LNCaP clone FGC (cell line): ENCODE measurements around the gene PRKCE.
A peak's percentile ranks its signal among the peaks of the same experiment; 100 is the strongest.

Experiments used
- DNase-seq: peaks from one replicate; pipeline ENCODE4 v3.0.0-alpha.2; 2011; ENCODE audit warnings: low read depth
- H3K4me3 ChIP-seq: 2 replicates; pipeline ENCODE4 v1.5.1; 2011; ENCODE audit warnings: mild to moderate bottlenecking, low read depth, low read length, control low read depth
- TF ChIP-seq, protein P1 (sequence below): IDR thresholded peaks from 2 replicates; pipeline ENCODE4 v1.5.1; 2012; ENCODE audit warnings: mild to moderate bottlenecking; ENCODE audit not compliant: control insufficient read depth, insufficient read depth; ENCODE audit errors: extremely low read depth

PRKCE gene

DNA sequence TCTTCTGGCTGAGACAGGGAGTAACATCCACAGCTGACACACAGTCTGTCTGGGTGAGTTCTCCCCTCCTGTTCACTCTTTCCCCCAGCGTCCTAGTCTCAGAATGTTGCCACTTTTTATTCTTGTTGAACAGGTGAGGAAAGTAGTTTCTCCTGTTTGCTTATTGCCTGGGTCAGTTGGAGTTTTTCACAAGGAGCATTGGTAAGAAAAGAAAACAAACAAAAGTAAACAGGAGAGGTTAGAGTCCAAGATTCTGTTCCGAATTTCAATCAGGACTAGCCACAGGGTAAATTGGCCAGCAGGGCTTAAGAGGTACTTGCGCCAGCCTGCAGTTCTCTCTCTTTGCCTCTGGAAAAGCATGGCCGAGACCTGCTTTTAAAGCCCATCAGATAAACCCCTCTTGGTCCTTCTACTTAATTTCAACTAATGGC is 390.7 kb downstream of the PRKCE start:
- DNase-seq = peak; percentile 85
- TF ChIP-seq, protein P1, sequence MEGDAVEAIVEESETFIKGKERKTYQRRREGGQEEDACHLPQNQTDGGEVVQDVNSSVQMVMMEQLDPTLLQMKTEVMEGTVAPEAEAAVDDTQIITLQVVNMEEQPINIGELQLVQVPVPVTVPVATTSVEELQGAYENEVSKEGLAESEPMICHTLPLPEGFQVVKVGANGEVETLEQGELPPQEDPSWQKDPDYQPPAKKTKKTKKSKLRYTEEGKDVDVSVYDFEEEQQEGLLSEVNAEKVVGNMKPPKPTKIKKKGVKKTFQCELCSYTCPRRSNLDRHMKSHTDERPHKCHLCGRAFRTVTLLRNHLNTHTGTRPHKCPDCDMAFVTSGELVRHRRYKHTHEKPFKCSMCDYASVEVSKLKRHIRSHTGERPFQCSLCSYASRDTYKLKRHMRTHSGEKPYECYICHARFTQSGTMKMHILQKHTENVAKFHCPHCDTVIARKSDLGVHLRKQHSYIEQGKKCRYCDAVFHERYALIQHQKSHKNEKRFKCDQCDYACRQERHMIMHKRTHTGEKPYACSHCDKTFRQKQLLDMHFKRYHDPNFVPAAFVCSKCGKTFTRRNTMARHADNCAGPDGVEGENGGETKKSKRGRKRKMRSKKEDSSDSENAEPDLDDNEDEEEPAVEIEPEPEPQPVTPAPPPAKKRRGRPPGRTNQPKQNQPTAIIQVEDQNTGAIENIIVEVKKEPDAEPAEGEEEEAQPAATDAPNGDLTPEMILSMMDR = no peak

DNA sequence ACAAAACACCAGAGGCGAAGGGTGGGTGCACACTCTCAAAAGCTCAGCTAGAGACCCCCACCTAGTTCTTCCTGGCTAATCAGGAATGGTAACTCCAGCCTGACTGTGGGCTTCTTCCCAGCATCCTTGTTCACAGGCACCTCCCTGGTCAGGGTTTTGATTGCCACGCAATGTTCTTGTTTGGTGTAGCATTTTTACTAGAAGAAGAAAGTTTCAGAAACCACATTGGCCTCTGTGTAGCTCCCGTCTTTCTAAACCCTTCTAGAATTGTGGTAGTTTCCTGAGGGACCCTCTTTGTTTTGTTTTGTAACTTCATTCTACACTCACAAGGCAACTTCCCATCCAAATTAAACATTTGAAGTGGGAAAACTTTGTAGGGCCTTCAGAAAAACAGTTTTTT is 391.2 kb downstream of the PRKCE start:
- TF ChIP-seq, protein P1 = no peak
- no peak overlapping the region for H3K4me3 ChIP-seq
- DNase-seq = no peak

More for the DNA sequence above, 390.7 kb downstream of the PRKCE start:
- peak overlapping the region; percentile 19; the same call in 1 of the 2 replicates for H3K4me3 ChIP-seq

DNA sequence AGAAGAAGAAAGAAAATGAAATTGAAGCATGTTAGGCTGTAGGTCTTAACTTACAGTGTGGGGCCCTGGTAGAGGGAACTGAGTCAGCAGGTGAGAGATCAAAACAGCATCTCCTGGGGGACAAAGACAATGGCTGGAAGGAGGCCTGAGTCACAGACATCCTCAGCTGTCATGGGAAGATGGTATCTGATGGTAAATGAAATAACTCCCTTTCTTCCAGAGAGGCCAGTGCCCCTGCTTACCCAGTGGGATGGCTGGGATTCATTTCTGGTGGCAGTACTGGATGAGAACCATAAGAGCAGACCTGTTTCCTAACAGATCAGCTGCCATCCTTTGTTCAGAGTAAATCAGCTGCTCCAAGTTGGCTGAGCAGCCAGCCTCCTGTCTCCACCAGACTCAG is 394.4 kb downstream of the PRKCE start:
- no peak for DNase-seq
- TF ChIP-seq, protein P1 = no peak
- H3K4me3 ChIP-seq = no peak overlapping the region

DNA sequence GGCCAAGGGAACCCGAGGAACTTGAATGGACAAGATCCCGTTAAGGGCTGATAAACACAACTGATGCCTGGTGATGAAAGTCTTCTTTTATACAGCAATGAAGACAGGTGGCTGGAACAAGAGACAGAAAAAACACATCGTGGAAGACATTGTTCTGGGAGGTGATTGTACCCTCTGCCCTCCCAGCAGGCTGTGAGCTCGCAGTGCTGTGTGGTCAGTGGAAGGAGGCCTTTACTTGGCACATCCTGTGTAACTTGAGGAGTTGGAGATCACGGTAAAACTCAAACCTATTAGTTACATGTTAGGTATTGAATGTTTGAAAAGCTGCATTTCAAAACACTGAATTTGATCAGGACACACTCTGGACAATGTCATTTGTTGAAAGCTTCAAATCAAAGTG is 395.8 kb downstream of the PRKCE start:
- H3K4me3 ChIP-seq = no peak overlapping the region
- no peak for DNase-seq
- TF ChIP-seq, protein P1 = no peak

DNA sequence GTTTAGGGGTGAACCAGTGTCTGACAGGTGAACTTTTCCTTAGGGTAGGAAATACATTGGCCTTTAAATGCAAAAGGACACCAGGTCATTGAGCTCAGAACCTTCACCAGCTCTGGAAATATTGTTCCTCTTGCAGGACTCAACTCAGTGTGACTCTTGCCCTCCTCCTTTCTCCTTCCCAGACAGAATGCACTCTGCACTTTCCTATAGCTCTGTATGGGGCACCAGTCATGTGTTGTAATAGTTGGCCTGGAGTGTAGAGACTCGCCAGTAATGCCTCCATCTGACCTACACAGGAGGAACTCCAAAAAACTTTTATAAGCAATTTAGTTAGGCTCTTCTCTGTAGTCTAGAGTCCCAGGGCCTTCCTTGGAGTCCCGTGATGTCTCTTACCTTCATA is 397.2 kb downstream of the PRKCE start:
- TF ChIP-seq, protein P1 = no peak
- no peak overlapping the region for H3K4me3 ChIP-seq
- no peak for DNase-seq

DNA sequence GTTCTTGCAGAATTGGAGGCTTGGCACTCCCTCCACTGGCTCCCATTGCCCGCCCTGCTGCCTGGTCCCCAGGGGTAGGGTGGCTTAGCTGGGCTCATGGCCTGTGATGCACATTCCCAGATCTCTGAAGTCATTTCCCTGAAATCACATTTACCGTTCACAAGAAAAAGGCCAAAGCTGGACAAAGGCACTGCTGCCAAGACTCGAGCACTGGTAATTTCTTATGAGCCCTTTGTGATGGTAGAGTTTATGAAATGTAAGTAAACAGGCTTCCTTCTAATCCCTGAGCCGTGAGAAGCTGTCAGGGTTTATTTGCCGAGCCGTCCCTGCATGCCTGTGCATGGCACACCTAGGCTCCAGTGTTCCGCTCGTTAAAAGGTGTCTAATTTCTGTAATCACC is 398.6 kb downstream of the PRKCE start:
- DNase-seq = no peak
- no peak overlapping the region for H3K4me3 ChIP-seq
- TF ChIP-seq, protein P1 = no peak

DNA sequence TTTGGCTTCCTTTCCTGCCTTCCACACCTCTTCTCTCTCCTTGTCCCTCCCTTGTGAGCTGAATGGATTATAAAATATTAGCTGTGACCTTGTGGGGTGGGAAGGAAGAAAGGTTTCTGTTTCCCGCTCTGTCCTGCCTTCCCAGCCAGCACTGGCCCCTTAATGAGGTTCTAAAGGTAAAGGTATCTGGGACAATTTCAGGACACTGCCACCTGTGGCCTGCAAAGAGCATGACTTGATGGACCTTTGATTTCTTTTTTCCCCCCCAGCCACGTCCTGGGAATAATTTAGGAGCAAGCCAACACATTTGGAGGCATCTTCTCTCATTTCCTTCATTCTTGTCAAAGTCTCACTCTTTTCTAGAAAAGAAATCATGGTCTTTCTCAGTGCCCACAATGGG is 399.0 kb downstream of the PRKCE start:
- DNase-seq = no peak
- TF ChIP-seq, protein P1 = no peak
- H3K4me3 ChIP-seq = no peak overlapping the region
